GM11168 (cell line): ENCODE data around the gene NEMP2.

Experiments
- in situ Hi-C: fragments of 300-500 bp; cut with MboI; formaldehyde crosslinking; loops from one replicate; pipeline ENCODE4 v1.12.0; 2022; ENCODE audit warnings: low sequenced_read_pairs; ENCODE audit not compliant: unreplicated experiment

NEMP2 gene

GRCh38 chr2:190466819-190467446, 67.6 kb downstream of the NEMP2 start:
- in situ Hi-C loops, result no loop called here

DNA sequence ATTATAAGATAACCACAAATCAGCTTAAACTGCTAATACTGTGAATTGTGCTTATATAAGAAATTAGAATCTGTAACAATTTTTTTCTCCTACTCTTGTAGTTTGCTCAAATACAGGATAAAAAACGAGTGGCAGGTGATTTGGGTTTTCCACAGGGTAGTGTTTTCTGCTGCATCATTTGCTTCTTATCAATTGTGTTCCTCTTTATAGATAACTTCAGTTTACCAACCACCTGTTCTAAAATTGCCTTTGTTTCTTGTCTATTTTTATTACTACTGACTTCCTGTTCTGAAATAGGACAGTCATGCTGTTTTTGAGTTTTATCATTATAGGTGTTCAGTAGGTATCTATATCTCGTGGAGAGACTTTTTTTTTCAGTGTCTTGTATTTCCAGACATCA, 69.5 kb downstream of the NEMP2 start:
- in situ Hi-C loops, result no loop called here

DNA sequence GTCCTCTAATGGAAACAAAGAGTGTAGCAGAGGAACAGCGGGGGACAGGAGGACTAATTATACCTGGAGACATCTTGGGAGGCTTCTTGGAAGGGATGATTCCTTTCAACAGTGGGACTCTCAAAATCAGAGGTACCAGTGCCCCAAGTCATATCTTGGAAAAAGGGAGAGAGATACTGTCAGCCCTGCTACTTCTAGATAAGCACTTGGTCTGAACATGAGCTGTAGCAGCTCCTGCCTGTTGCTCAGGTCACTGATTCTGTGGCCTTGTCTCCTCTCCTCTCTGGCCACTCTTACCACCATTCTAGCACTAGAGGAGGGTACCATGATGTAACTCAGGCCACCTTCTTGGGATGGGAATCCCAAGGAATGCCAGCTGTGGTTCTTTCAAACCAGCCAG, 71.9 kb downstream of the NEMP2 start:
- in situ Hi-C loops, result no loop called here

DNA sequence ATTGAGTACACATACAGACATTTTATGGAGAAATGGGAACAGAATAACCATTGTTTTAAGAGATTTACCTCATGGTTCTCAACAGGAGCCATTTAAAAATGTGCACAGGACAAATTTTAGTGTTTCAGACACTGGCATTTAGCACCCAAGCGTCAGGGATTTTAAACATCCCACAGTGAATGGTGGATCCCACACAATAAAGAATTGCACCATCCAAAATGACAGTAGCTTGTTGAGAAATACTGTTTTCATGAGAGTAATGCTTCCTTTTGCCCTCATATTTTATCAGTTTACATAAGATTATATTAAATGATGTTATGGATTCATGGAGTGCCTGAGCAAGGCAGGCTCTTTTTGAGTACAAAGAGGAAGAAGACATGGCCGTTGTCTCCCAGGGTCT, 72.3 kb downstream of the NEMP2 start:
- in situ Hi-C loops, result no loop called here

- in situ Hi-C loops, result no loop called here
Observed at GRCh38 chr2:190460487-190460886, 74.0 kb downstream of the NEMP2 start.

DNA sequence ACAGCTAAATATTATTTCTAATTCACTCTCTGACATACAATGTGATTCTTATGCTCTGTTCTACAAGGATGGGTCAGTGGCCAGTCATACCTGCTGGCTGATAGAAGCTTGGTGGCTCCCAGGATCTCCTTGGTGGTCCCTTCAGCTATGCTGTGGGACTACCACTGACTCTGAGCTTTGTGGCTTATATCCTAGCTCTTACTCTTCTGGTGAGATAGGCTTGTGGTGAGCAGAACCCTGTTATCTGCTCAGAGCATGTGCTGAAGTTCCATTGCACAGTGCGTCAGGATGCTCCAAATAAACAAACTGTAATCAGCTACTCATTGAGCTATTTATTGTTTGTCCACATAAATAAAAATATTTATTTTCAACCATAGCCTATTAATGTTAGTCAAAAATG, 74.6 kb downstream of the NEMP2 start:
- in situ Hi-C loops, result no loop called here

GRCh38 chr2:190458352-190459107, 76.0 kb downstream of the NEMP2 start:
- in situ Hi-C loops, result no loop called here

DNA sequence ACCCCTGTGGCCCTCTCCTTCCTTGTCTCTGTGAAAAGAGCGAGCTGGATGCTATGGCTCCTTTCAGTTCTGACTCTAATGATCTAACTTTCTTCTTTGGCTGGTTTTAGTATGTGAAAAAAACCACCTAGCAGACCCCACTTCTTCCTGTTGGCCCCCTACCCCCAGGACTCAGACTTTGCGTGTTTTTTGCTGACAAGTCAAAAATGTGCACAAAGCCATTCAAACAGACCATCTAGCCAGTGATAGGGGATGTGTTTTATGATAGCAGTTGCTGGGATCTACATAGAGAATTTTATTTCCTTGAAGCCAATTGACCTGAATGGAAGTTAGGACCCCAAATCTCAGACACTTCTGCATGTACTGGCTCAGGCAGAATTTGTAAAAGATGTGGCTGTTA, 77.3 kb downstream of the NEMP2 start:
- in situ Hi-C loops, result no loop called here

DNA sequence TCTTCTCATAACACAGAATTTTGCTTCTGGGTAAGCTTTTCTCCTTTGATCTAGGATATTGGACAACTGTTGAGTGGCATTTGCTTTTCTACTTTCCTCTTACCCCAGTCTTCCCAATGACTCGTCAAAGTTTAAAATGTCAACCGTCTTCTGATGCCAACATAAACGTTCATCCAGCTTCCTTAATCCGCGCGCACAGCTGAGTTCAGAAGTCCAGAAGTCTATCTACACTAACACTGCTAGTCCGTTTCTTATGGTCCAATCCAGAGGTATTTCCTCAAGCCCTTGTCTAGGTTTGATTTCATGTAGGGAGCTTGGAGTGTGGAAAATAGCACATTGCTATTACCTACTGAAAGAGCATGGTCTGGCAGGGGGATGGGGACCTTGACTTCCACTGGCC, 77.7 kb downstream of the NEMP2 start:
- in situ Hi-C loops, result no loop called here

DNA sequence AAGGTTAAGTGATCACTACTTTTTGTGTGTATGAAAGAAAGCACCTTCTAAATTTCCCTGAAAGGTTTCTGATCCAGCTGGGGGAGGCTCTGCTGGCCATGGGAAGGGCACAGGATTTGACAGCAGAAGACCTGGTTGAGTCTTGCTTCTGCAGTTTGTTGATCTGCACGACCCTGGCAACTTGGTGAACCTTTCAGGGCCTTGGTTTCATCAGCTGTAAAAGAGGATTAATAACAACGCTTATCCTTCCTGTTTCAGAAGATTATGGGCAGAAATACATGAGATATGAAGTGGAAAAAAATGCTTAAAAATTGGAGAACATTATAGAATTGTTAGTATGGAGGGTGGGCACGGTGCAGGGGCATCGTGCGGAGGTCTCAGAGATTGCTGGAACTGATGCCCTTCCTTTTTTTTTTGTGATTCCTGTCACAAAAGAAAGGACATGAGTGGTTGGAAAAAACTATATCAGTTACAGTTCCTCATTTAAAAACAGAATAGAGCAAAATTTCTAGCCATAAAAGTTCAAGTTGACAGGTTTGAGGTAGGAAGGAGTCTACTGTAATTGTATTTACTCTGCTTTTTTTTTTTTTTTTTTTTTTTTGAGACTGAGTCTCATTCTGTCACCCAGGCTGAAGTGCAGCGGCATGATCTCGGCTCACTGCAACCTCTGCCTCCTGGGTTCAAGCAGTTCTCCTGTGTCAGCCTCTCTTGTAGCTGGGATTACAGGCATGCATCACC, 79.0 kb downstream of the NEMP2 start:
- in situ Hi-C loops, result no loop called here

GRCh38 chr2:190454795-190455194, 79.7 kb downstream of the NEMP2 start:
- in situ Hi-C loops, result no loop called here
